Endometrial microvascular endothelial cells (primary cell): ENCODE results near the gene MAIP1. TPM values are rescaled to one million over a fixed set of nuclear protein-coding genes. Genes with fewer than 3 reads are reported as not detected.

Source experiments
- in situ Hi-C: cut with HindIII; loops from 2 replicates; pipeline ENCODE4 v1.10.0; 2017; ENCODE audit warnings: low sequenced_read_pairs, low pct_unique_long_range_greater_than_20kb; ENCODE audit errors: inconsistent ontology term
- total RNA-seq: library from RNA; depleted of rRNA; stranded (reverse); fragments of >200 nt; gene quantifications from one replicate; pipeline ENCODE4 v1.2.3, GENCODE V29; 2015; ENCODE audit errors: inconsistent ontology term

MAIP1 gene
- total RNA-seq, 1 donor from 2014 or later = 53.9 TPM

- in situ Hi-C loops = no loop called here
Observed at GRCh38 chr2:199983534-199983933, 28.2 kb downstream of the MAIP1 start.

GRCh38 chr2:199984159-199984558 is 28.8 kb downstream of the MAIP1 start:
- in situ Hi-C loops = no loop called here

- in situ Hi-C loops = no loop called here
Observed at GRCh38 chr2:199984755-199985154, 29.4 kb downstream of the MAIP1 start.

GRCh38 chr2:199985625-199986207 is 30.3 kb downstream of the MAIP1 start:
- in situ Hi-C loops = no loop called here

- in situ Hi-C loops = no loop called here
Observed at GRCh38 chr2:199987586-199987985, 32.2 kb downstream of the MAIP1 start.

- in situ Hi-C loops = no loop called here
Observed at GRCh38 chr2:199988151-199988550, 32.8 kb downstream of the MAIP1 start.

GRCh38 chr2:199989822-199990221 is 34.4 kb downstream of the MAIP1 start:
- in situ Hi-C loops = no loop called here

- in situ Hi-C loops = no loop called here
Observed at GRCh38 chr2:199991691-199992090, 36.3 kb downstream of the MAIP1 start.

GRCh38 chr2:199992296-199992695 is 36.9 kb downstream of the MAIP1 start:
- in situ Hi-C loops = no loop called here

- in situ Hi-C loops = no loop called here
Observed at GRCh38 chr2:199994371-199994770, 39.0 kb downstream of the MAIP1 start.

- in situ Hi-C loops = no loop called here
Observed at GRCh38 chr2:199994896-199995295, 39.5 kb downstream of the MAIP1 start.

- in situ Hi-C loops = no loop called here
Observed at GRCh38 chr2:199997296-199997695, 41.9 kb downstream of the MAIP1 start.

- in situ Hi-C loops = no loop called here
Observed at GRCh38 chr2:199999166-199999565, 43.8 kb downstream of the MAIP1 start.

- in situ Hi-C loops = no loop called here
Observed at GRCh38 chr2:200000444-200001163, 45.2 kb downstream of the MAIP1 start.

GRCh38 chr2:200003444-200003843 is 48.1 kb downstream of the MAIP1 start:
- in situ Hi-C loops = no loop called here

- in situ Hi-C loops = no loop called here
Observed at GRCh38 chr2:200005675-200006074, 50.3 kb downstream of the MAIP1 start.

- in situ Hi-C loops = no loop called here
Observed at GRCh38 chr2:200007306-200007705, 51.9 kb downstream of the MAIP1 start.

- in situ Hi-C loops = no loop called here
Observed at GRCh38 chr2:200012401-200012800, 57.0 kb downstream of the MAIP1 start.
